ENCODE measurements around the gene KLK6.

- no peak for TF ChIP-seq POLR2A (IDR thresholded peaks at IDR 0.05; ENCODE audit: low read depth, low read length)
- no peak for TF ChIP-seq POLR2AphosphoS5 (IDR thresholded peaks at IDR 0.05; ENCODE audit: low read depth, low read length)
- no peak for TF ChIP-seq TAF1 (IDR thresholded peaks at IDR 0.05; ENCODE audit: low read depth, low read length)
- TF ChIP-seq SPI1 (IDR thresholded peaks at IDR 0.05; ENCODE audit: low read depth, low read length) = no peak
- TF ChIP-seq PAX5 (IDR thresholded peaks at IDR 0.05; ENCODE audit: insufficient read depth, low read length, severe bottlenecking) = no peak
- TF ChIP-seq POU2F2 (IDR thresholded peaks at IDR 0.05; ENCODE audit: low read depth, low read length) = no peak
Observed at GRCh38 chr19:50947123-50947522, 22.3 kb downstream of the KLK6 start.
